WERI-Rb-1 (cell line): ENCODE results near the gene GJA5.
"Not testable (repeated sequence)": the region's sequence is repeated elsewhere in the genome, so short reads cannot be mapped to it uniquely, and the experiment has no call there.

Source experiments
- DNase-seq: peaks from one replicate; pipeline ENCODE4 v3.0.0-alpha.2; 2020
- H3K27ac ChIP-seq: fragments of 250-450 bp; sonication (Bioruptor Pico); 2 replicates; pipeline ENCODE4 v1.5.1; 2020; ENCODE audit warnings: mild to moderate bottlenecking, moderate library complexity
- H3K27me3 ChIP-seq: fragments of 250-450 bp; sonication (Bioruptor Pico); 2 replicates; pipeline ENCODE4 v1.5.1; 2021; ENCODE audit warnings: mild to moderate bottlenecking, low read depth, moderate library complexity; ENCODE audit not compliant: insufficient read depth, severe bottlenecking
- H3K36me3 ChIP-seq: fragments of 250-450 bp; sonication (Bioruptor Pico); 2 replicates; pipeline ENCODE4 v1.5.1; 2020; ENCODE audit warnings: mild to moderate bottlenecking, moderate library complexity
- H3K4me3 ChIP-seq: 2 replicates; pipeline ENCODE4 v1.5.1; 2011; ENCODE audit warnings: low read depth, mild to moderate bottlenecking, control low read depth, low read length
- H3K9me3 ChIP-seq: fragments of 250-450 bp; sonication (Bioruptor Pico); 2 replicates; pipeline ENCODE4 v1.5.1; 2021; ENCODE audit warnings: mild to moderate bottlenecking, moderate library complexity; ENCODE audit not compliant: severe bottlenecking
- CTCF ChIP-seq: IDR thresholded peaks from 2 replicates; pipeline ENCODE4 v1.5.1; 2011; ENCODE audit warnings: low read depth, mild to moderate bottlenecking, control low read depth, inconsistent platforms, low read length

Gene GJA5

GRCh38 chr1:147735423-147735822, 25.0 kb downstream of the GJA5 start:
- no peak for DNase-seq
- Histone ChIP-seq H3K9me3 (no peaks in the 10 kb centered on the region), H3K27ac (no peak overlapping the region), H3K36me3 (no peaks in the 10 kb centered on the region), H3K4me3 (no peak overlapping the region), H3K27me3 (no peaks in the 10 kb centered on the region)
- no peak for TF ChIP-seq CTCF

GRCh38 chr1:147734291-147734841, 26.0 kb downstream of the GJA5 start:
- not testable (repeated sequence) for H3K27ac ChIP-seq, H3K27me3 ChIP-seq, DNase-seq, H3K36me3 ChIP-seq, H3K4me3 ChIP-seq, H3K9me3 ChIP-seq

- Histone ChIP-seq H3K27ac (no peak overlapping the region), H3K4me3 (no peak overlapping the region), H3K27me3 (peaks cover 7% of the 10 kb centered on the region), H3K36me3 (no peaks in the 10 kb centered on the region), H3K9me3 (no peaks in the 10 kb centered on the region)
- no peak for TF ChIP-seq CTCF
- no peak for DNase-seq
Measured at GRCh38 chr1:147729315-147729714, 31.1 kb downstream of the GJA5 start.

- Histone ChIP-seq H3K36me3 (no peaks in the 10 kb centered on the region), H3K27ac (no peak overlapping the region), H3K27me3 (peaks cover 7% of the 10 kb centered on the region), H3K4me3 (no peak overlapping the region), H3K9me3 (no peaks in the 10 kb centered on the region)
- TF ChIP-seq CTCF, result no peak
- no peak for DNase-seq
Measured at GRCh38 chr1:147726168-147726567, 34.2 kb downstream of the GJA5 start.

- no peaks in the 10 kb centered on the region for H3K36me3 ChIP-seq
- H3K9me3 ChIP-seq, result no peaks in the 10 kb centered on the region
- no peak overlapping the region for H3K27ac ChIP-seq
- H3K4me3 ChIP-seq, result no peak overlapping the region
- H3K27me3 ChIP-seq, result peaks cover 7% of the 10 kb centered on the region
- no peak for TF ChIP-seq CTCF
- DNase-seq, result no peak
Measured at GRCh38 chr1:147725685-147726084, 34.7 kb downstream of the GJA5 start.

GRCh38 chr1:147723691-147724323, 36.6 kb downstream of the GJA5 start:
- H3K27me3 ChIP-seq, result peaks cover 4% of the 10 kb centered on the region
- no peak overlapping the region for H3K4me3 ChIP-seq
- H3K9me3 ChIP-seq, result peaks cover 7% of the 10 kb centered on the region
- H3K27ac ChIP-seq, result no peak overlapping the region
- peak; percentile 99 for TF ChIP-seq CTCF
- DNase-seq, result peak; percentile 91
- H3K36me3 ChIP-seq, result no peaks in the 10 kb centered on the region
